ELR (cell line): ENCODE results near the gene MTR.

Experiments used
- DNase-seq: peaks from one replicate; pipeline ENCODE4 v3.0.0-alpha.2; 2015; ENCODE audit warnings: low read depth

MTR gene

GRCh38 chr1:236795035-236795756 lies at the start of gene MTR:
Gene MTR, plus strand, starts transcription at chr1:236795292. Its CDS starts 412 bp downstream, at chr1:236795704.
- DNase-seq = peak; percentile 99

- DNase-seq = no peak
These were observed 48.3 kb upstream of the MTR start for GRCh38 chr1:236746785-236747184.

GRCh38 chr1:236747311-236747985 lies 47.6 kb upstream of the MTR start:
- no peak for DNase-seq

- DNase-seq = peak; percentile 26
These were observed 46.7 kb upstream of the MTR start for GRCh38 chr1:236748268-236748870.

- no peak for DNase-seq
These were observed 44.2 kb upstream of the MTR start for GRCh38 chr1:236750928-236751327.

GRCh38 chr1:236751385-236751784 lies 43.7 kb upstream of the MTR start:
- no peak for DNase-seq

GRCh38 chr1:236751935-236752334 lies 43.2 kb upstream of the MTR start:
- DNase-seq = no peak

- peak; percentile 50 for DNase-seq
These were observed 41.6 kb upstream of the MTR start for GRCh38 chr1:236753516-236753915.

- DNase-seq = no peak
These were observed 41.1 kb upstream of the MTR start for GRCh38 chr1:236753964-236754363.

GRCh38 chr1:236754525-236755210 lies 40.4 kb upstream of the MTR start:
- no peak for DNase-seq

GRCh38 chr1:236757640-236758039 lies 37.5 kb upstream of the MTR start:
- no peak for DNase-seq

- DNase-seq = peak; percentile 61
These were observed 35.7 kb upstream of the MTR start for GRCh38 chr1:236759252-236759859.

GRCh38 chr1:236760480-236760879 lies 34.6 kb upstream of the MTR start:
- DNase-seq = no peak

- DNase-seq = no peak
These were observed 34.1 kb upstream of the MTR start for GRCh38 chr1:236760986-236761385.

GRCh38 chr1:236761397-236762132 lies 33.5 kb upstream of the MTR start:
- DNase-seq = no peak

GRCh38 chr1:236762410-236762809 lies 32.7 kb upstream of the MTR start:
- DNase-seq = peak; percentile 20

GRCh38 chr1:236765831-236766230 lies 29.3 kb upstream of the MTR start:
- no peak for DNase-seq

GRCh38 chr1:236766506-236766905 lies 28.6 kb upstream of the MTR start:
- no peak for DNase-seq

GRCh38 chr1:236767276-236767675 lies 27.8 kb upstream of the MTR start:
- DNase-seq = no peak

- DNase-seq = no peak
These were observed 26.5 kb upstream of the MTR start for GRCh38 chr1:236768601-236769000.

GRCh38 chr1:236773919-236774318 lies 21.2 kb upstream of the MTR start:
- DNase-seq = no peak

- DNase-seq = peak; percentile 41
These were observed 20.2 kb upstream of the MTR start for GRCh38 chr1:236774926-236775325.
